Ascending aorta (tissue), 2 donors: ENCODE results near the gene GALNT18. TPM values are rescaled to one million over a fixed set of nuclear protein-coding genes. Genes with fewer than 3 reads are reported as not detected.

Experiments
- DNase-seq, 2 donors: peaks; one replicate each; pipeline ENCODE4 v3.0.0-alpha.2; 2019; ENCODE audit warnings: low spot score in 2 of 2
- H3K27ac ChIP-seq, 2 donors: fragments of 200-600 bp; sonication (generic); one replicate each; pipeline ENCODE4 v1.5.1; 2016 to 2017; ENCODE audit warnings: mild to moderate bottlenecking in 1 of 2
- H3K27me3 ChIP-seq: fragments of 200-600 bp; sonication (generic); one replicate; pipeline ENCODE4 v1.5.1; 2017
- H3K36me3 ChIP-seq, 2 donors: fragments of 200-600 bp; sonication (generic); one replicate each; pipeline ENCODE4 v1.5.1; 2016
- H3K4me1 ChIP-seq, 2 donors: fragments of 200-600 bp; sonication (generic); one replicate each; pipeline ENCODE4 v1.5.1; 2016 to 2017; ENCODE audit warnings: mild to moderate bottlenecking in 1 of 2
- H3K4me3 ChIP-seq, 2 donors: fragments of 200-600 bp; sonication (generic); one replicate each; pipeline ENCODE4 v1.5.1; 2016 to 2017; ENCODE audit warnings: mild to moderate bottlenecking in 1 of 2
- H3K9me3 ChIP-seq, 2 donors: fragments of 200-600 bp; sonication (generic); one replicate each; pipeline ENCODE4 v1.5.1; 2016
- CTCF ChIP-seq, 3 experiments: fragments of 200-600 bp in 2 of 3; fragments of 450-650 bp in 1 of 3; sonication (generic) in 2 of 3; IDR thresholded peaks; one replicate each; pipeline ENCODE4 v1.5.1; 2016 to 2019; ENCODE audit warnings: antibody characterized with exemption in 3 of 3, mild to moderate bottlenecking in 1 of 3, moderate library complexity in 1 of 3
- intact Hi-C: fragments of 100-400 bp; cut with DNase I; formaldehyde crosslinking; loops from one replicate; pipeline ENCODE4 v1.15.1; 2023
- total RNA-seq: library from RNA; depleted of rRNA; stranded (reverse); fragments of >200 nt; gene quantifications from one replicate; pipeline ENCODE4 v1.1.0, GENCODE V29; 2016

The GALNT18 gene
- total RNA-seq, 1 donor from 2014 or later = 53.5 TPM

GRCh38 chr11:11318961-11319360 lies 302.8 kb downstream of the GALNT18 start:
- no peak overlapping the region for H3K27ac ChIP-seq
- H3K36me3 ChIP-seq = peaks cover 0 to 3% of the 10 kb centered on the region in 2 donors
- H3K4me3 ChIP-seq = no peak overlapping the region
- intact Hi-C loops = loop anchor here (10.0 kb wide), 1 partner anchor 786 kb away; no protein-coding TSS in a partner anchor
- H3K4me1 ChIP-seq = peaks cover 7 to 9% of the 10 kb centered on the region in 2 donors
- DNase-seq = no peak
- no peak for TF ChIP-seq CTCF (IDR thresholded peaks at IDR 0.05)
- no peaks in the 10 kb centered on the region for H3K27me3 ChIP-seq
- no peaks in the 10 kb centered on the region for H3K9me3 ChIP-seq

GRCh38 chr11:11318461-11318860 lies 303.3 kb downstream of the GALNT18 start:
- Histone ChIP-seq H3K4me1 (peaks cover 9 to 14% of the 10 kb centered on the region in 2 donors), H3K36me3 (peaks cover 0 to 2% of the 10 kb centered on the region in 2 donors), H3K27me3 (no peaks in the 10 kb centered on the region), H3K27ac (no peak overlapping the region), H3K9me3 (no peaks in the 10 kb centered on the region), H3K4me3 (no peak overlapping the region)
- no peak for TF ChIP-seq CTCF (IDR thresholded peaks at IDR 0.05)
- DNase-seq = no peak
- intact Hi-C loops = loop anchor here (10.0 kb wide), 1 partner anchor 786 kb away; no protein-coding TSS in a partner anchor

- no peak for DNase-seq
- intact Hi-C loops = loop anchor here (10.0 kb wide), 1 partner anchor 788 kb away; no protein-coding TSS in a partner anchor
- H3K9me3 ChIP-seq = no peaks in the 10 kb centered on the region
- H3K36me3 ChIP-seq = peaks cover 0 to 2% of the 10 kb centered on the region in 2 donors
- no peaks in the 10 kb centered on the region for H3K27me3 ChIP-seq
- H3K4me3 ChIP-seq = no peak overlapping the region
- TF ChIP-seq CTCF (IDR thresholded peaks at IDR 0.05) = no peak
- peaks cover 9 to 19% of the 10 kb centered on the region in 2 donors for H3K4me1 ChIP-seq
- H3K27ac ChIP-seq = no peak overlapping the region
Observed at GRCh38 chr11:11316651-11317230, 305.1 kb downstream of the GALNT18 start.

- peak overlapping the region; percentile 28 to 78 for H3K27ac ChIP-seq
- no peaks in the 10 kb centered on the region for H3K27me3 ChIP-seq
- no peaks in the 10 kb centered on the region for H3K36me3 ChIP-seq
- no peaks in the 10 kb centered on the region for H3K9me3 ChIP-seq
- peak in 1 of 2 donors; percentile 67 for DNase-seq
- TF ChIP-seq CTCF (IDR thresholded peaks at IDR 0.05) = no peak
- no peak overlapping the region for H3K4me3 ChIP-seq
- H3K4me1 ChIP-seq = peaks cover 9 to 19% of the 10 kb centered on the region in 2 donors
- intact Hi-C loops = loop anchor here (10.0 kb wide), 1 partner anchor 791 kb away; no protein-coding TSS in a partner anchor
Observed at GRCh38 chr11:11313902-11314692, 307.7 kb downstream of the GALNT18 start.

GRCh38 chr11:11313426-11313825 lies 308.4 kb downstream of the GALNT18 start:
- TF ChIP-seq CTCF (IDR thresholded peaks at IDR 0.05) = no peak
- Histone ChIP-seq H3K27ac (peak overlapping the region; percentile 28 to 78), H3K4me1 (peaks cover 9 to 19% of the 10 kb centered on the region in 2 donors), H3K4me3 (no peak overlapping the region), H3K9me3 (no peaks in the 10 kb centered on the region), H3K36me3 (no peaks in the 10 kb centered on the region), H3K27me3 (no peaks in the 10 kb centered on the region)
- intact Hi-C loops = loop anchor here (10.0 kb wide), 1 partner anchor 791 kb away; no protein-coding TSS in a partner anchor
- peak; percentile 16 to 70 for DNase-seq
